Measurements from ENCODE around the gene PIM3.
A peak's percentile ranks its signal among the peaks of the same experiment; 100 is the strongest.
"Not testable (repeated sequence)": the region's sequence is repeated elsewhere in the genome, so short reads cannot be mapped to it uniquely, and the experiment has no call there.

PIM3 gene

GRCh38 chr22:49979587-49980264, 19.2 kb downstream of the PIM3 start:
- Histone ChIP-seq H3K4me3 (ENCODE audit: low read depth in 1 of 2, low read length in 1 of 2) (no peak overlapping the region), H3K27ac (no peak overlapping the region), H3K36me3 (no peaks in the 10 kb centered on the region), H3K4me1 (ENCODE audit: control insufficient read depth in 1 of 2, insufficient read depth in 1 of 2, low read depth in 1 of 2, low read length in 1 of 2) (peaks cover 0 to 8% of the 10 kb centered on the region in 2 experiments), H3K27me3 (peaks cover 59% of the 10 kb centered on the region), H3K9me3 (no peaks in the 10 kb centered on the region)
- TF ChIP-seq CTCF (IDR thresholded peaks at IDR 0.05): peak; percentile 69

- not testable (repeated sequence) for H3K4me3 ChIP-seq (ENCODE audit: low read depth in 1 of 2, low read length in 1 of 2); H3K4me1 ChIP-seq (ENCODE audit: control insufficient read depth in 1 of 2, insufficient read depth in 1 of 2, low read depth in 1 of 2, low read length in 1 of 2); H3K27ac ChIP-seq; H3K36me3 ChIP-seq; H3K9me3 ChIP-seq
- peaks cover 64% of the 10 kb centered on the region for H3K27me3 ChIP-seq
Measured at GRCh38 chr22:49981799-49982198, 21.2 kb downstream of the PIM3 start.

GRCh38 chr22:49983148-49984042, 22.8 kb downstream of the PIM3 start:
- Histone ChIP-seq H3K27ac (no peak overlapping the region), H3K4me3 (ENCODE audit: low read depth in 1 of 2, low read length in 1 of 2) (no peak overlapping the region), H3K9me3 (no peaks in the 10 kb centered on the region), H3K4me1 (ENCODE audit: control insufficient read depth in 1 of 2, insufficient read depth in 1 of 2, low read depth in 1 of 2, low read length in 1 of 2) (peaks cover 0 to 8% of the 10 kb centered on the region in 2 experiments), H3K36me3 (no peaks in the 10 kb centered on the region), H3K27me3 (peaks cover 60% of the 10 kb centered on the region)
- TF ChIP-seq CTCF (IDR thresholded peaks at IDR 0.05): peak; percentile 20

GRCh38 chr22:49986325-49986724, 25.8 kb downstream of the PIM3 start:
- Histone ChIP-seq H3K27ac (no peak overlapping the region), H3K4me3 (ENCODE audit: low read depth in 1 of 2, low read length in 1 of 2) (no peak overlapping the region), H3K9me3 (no peaks in the 10 kb centered on the region), H3K27me3 (peaks cover 64% of the 10 kb centered on the region), H3K36me3 (no peaks in the 10 kb centered on the region), H3K4me1 (ENCODE audit: control insufficient read depth in 1 of 2, insufficient read depth in 1 of 2, low read depth in 1 of 2, low read length in 1 of 2) (peaks cover 0 to 8% of the 10 kb centered on the region in 2 experiments)
- no peak for TF ChIP-seq CTCF (IDR thresholded peaks at IDR 0.05)

- not testable (repeated sequence) for H3K9me3 ChIP-seq; H3K4me1 ChIP-seq (ENCODE audit: control insufficient read depth in 1 of 2, insufficient read depth in 1 of 2, low read depth in 1 of 2, low read length in 1 of 2); H3K36me3 ChIP-seq; H3K4me3 ChIP-seq (ENCODE audit: low read depth in 1 of 2, low read length in 1 of 2); H3K27ac ChIP-seq
- peaks cover 40% of the 10 kb centered on the region for H3K27me3 ChIP-seq
Measured at GRCh38 chr22:49989826-49990225, 29.3 kb downstream of the PIM3 start.

GRCh38 chr22:49991167-49991566, 30.6 kb downstream of the PIM3 start:
- no peak for TF ChIP-seq CTCF (IDR thresholded peaks at IDR 0.05)
- Histone ChIP-seq H3K4me1 (ENCODE audit: control insufficient read depth in 1 of 2, insufficient read depth in 1 of 2, low read depth in 1 of 2, low read length in 1 of 2) (no peaks in the 10 kb centered on the region), H3K36me3 (no peaks in the 10 kb centered on the region), H3K27ac (no peak overlapping the region), H3K27me3 (peaks cover 26% of the 10 kb centered on the region), H3K9me3 (no peaks in the 10 kb centered on the region), H3K4me3 (ENCODE audit: low read depth in 1 of 2, low read length in 1 of 2) (no peak overlapping the region)

All from neutrophil (primary cell).